G401 (cell line): Measurements from ENCODE around the gene TTC13. TPM values are rescaled to one million over a fixed set of nuclear protein-coding genes. Genes with fewer than 3 reads are reported as not detected.
A peak's percentile ranks its signal among the peaks of the same experiment; 100 is the strongest.

ENCODE experiments used
- DNase-seq: peaks from one replicate; pipeline ENCODE4 v3.0.0-alpha.2; 2015; ENCODE audit warnings: low spot score
- in situ Hi-C: cut with HindIII; loops from 2 replicates; pipeline ENCODE4 v1.10.0; 2016; ENCODE audit warnings: low sequenced_read_pairs, mixed read lengths
- total RNA-seq: library from RNA; depleted of rRNA; stranded (reverse); fragments of >200 nt; shearing (Covaris generic); gene quantifications from 2 replicates; pipeline ENCODE4 v1.2.3, GENCODE V29; 2014

Gene TTC13
- total RNA-seq, 1 experiment from 2014 or later = 14.8 TPM

GRCh38 chr1:230892018-230892491 is 86.6 kb downstream of the TTC13 start:
- no peak for DNase-seq
- in situ Hi-C loops = no loop called here

DNA sequence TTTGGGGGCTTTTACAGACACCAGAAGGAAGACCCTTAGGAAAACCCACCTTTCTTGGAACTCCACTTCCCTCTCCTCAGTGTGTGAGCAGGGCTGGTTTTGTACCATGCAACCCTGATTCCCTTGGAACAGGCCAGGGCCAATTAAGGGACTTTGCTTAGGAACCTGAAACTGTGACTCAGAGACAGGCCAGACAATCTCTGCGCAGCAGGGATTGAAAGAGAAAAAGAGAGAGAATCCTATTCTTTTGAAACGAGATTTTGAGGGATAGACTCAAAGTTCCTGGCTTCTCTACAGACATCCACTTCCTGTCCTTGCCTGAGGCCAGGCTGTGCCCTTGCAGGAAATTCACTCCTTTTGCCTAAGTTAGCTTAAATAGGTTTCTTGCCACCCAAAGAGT is 87.2 kb downstream of the TTC13 start:
- DNase-seq = no peak

DNA sequence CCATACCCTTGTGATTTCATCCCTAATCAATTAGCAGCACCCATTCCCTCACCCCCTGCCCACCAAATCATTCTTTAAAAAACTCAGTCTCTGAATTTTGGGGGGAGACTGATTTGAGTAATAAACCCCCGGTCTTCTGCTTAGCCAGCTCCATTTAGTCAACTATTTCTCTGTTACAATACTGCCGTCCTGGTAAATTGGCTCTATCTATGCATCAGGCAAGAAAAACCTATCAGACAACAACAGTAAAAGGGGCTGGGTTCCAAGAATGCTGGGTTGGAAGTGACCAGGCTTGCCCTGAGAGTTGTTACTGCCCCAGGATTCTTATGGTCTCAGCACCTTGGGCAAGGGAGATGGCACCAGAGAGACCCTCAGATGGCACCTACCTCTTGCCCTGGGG is 94.0 kb downstream of the TTC13 start:
- in situ Hi-C loops = no loop called here
- DNase-seq = no peak

More for the DNA sequence above, 87.2 kb downstream of the TTC13 start:
- in situ Hi-C loops = no loop called here

DNA sequence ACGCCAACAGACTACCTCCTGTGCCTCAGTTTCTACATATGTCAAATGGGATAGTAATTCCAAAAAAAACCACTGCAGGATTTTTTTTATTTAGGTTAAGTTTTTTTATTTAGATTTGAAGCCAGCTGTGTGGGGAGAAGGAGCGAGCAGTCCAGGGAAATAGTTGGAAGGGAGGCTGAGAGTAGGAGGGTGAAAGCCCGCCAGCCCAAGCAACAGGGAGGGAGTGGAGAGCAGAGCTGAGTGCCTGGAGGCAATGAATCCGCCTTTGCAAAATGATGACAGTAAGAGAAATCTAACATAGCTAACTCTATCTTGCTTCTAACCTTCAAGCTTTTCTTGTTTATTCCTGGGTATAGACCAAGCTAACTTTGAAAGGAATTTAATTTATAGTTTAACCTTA is 94.7 kb downstream of the TTC13 start:
- in situ Hi-C loops = no loop called here
- DNase-seq = no peak

GRCh38 chr1:230879778-230880177 is 98.9 kb downstream of the TTC13 start:
- in situ Hi-C loops = no loop called here
- DNase-seq = no peak

DNA sequence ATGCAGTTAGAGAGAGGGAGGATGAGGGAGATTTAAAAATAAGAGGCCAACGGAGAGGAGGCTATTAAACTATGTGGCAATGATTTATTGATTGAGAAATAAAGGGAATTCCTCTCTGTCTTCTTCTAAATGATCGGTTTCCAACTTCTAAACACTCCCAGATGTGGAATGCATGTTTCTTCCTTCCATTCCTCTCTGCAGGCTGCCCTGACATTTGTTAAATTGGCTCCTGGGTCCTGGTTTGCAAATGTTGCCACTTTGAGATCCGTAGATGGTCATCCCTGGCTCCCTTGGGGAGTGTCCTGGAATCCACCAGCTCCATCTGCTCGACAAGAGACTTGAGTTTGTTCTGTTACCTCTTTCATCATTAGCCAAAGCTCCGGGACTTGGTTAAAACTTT is 100.1 kb downstream of the TTC13 start:
- in situ Hi-C loops = no loop called here
- DNase-seq = no peak

GRCh38 chr1:230877924-230878590 is 100.6 kb downstream of the TTC13 start:
- in situ Hi-C loops = no loop called here
- DNase-seq = no peak

- in situ Hi-C loops = no loop called here
- no peak for DNase-seq
Measured at GRCh38 chr1:230877146-230877923, 101.3 kb downstream of the TTC13 start.

GRCh38 chr1:230876660-230877059 is 102.0 kb downstream of the TTC13 start:
- in situ Hi-C loops = no loop called here
- no peak for DNase-seq

- in situ Hi-C loops = no loop called here
- no peak for DNase-seq
Measured at GRCh38 chr1:230875370-230875769, 103.3 kb downstream of the TTC13 start.

- in situ Hi-C loops = no loop called here
- DNase-seq = no peak
Measured at GRCh38 chr1:230870916-230871315, 107.7 kb downstream of the TTC13 start.

DNA sequence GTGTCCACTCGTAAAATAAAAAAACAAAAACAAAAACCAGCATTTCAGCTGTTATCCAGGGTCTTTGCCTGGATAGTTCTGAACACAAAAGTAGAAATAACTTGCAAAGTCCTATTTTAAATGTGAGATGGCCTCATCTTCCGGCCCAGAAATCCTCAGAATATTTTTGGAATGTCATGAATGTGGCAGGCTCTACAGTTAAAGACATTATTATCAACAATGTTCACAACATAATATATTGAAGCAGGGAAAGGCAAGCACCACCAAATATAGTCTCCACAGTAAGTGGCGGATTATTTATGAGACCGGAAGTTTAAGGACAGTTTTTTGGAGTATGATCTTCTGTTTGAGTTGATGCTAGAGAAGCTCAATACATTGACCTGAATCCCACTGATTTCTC is 109.2 kb downstream of the TTC13 start:
- in situ Hi-C loops = no loop called here

DNA sequence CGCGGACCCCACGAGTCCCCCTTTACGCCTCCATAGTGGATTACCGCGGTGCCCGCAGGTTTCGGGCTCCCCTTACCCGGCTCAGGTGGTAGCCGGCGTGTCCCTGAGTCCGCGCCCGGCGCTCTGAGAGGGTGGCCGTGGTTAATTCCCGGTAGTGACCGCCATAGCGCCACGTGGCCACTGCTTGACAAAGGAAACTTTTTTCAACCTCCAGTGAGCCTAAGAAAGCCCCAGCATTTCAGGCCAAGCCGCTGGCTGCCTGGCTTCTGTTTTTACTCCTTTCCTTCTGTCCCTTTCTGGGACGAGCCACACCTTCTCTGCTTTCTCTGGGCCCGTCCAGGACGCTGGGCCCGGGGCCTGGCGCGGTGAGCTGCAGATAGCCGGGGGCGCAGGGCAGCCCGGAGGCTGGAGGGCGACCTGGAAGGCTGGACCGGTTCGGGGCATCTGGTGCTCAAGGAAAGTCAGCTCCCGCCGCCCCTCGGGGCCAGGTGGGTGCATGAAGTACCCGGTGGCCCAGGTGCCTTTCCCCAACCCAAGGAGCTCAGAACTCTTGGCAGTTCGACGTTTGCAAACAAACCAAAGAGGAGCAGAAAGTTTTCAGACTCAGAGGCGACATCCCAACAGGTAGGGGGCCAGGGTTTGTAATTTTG is 109.8 kb downstream of the TTC13 start:
- in situ Hi-C loops = no loop called here
- peak; percentile 41 for DNase-seq

More for the DNA sequence above, 109.2 kb downstream of the TTC13 start:
- no peak for DNase-seq

DNA sequence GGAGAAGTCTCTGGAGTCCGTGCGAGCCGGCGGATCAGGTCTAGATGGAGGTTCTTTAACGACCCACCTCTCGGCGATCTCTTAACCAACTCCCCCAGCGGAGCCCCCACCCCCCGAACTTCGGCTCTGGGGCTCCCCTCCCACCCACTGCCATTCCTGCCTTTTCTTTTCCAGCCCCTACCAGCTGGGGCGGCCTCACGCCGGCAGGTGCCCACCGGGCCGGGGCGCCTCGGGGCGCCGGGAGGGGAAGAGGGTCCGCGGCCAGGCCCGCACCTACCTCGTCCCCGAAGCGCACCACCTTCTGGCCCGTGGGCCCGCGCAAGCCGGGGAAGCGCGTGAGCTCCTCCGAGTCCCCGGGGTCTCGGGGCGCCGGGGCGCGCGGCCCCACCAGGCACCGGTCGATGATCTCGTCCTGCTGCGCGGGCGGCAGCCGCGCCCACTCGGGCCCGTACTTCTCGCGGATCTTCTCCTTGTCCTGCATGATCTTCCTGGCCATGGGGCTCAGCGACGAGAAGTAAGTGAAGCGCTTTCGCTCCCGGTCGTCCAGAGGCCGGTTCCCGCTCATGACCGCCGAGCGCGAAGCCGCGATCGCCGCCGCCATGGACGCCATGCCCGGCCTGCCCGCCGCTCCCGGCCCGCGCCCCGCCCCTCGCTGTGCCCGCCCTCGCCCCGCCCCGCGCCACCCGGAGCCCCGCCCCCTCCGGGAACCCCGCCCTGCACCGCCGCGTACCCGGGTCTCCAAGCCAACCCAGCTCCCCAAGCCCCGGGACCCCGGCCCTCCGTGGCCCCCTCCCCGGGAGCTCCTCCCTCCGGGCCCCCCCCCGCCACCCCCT is 110.5 kb downstream of the TTC13 start, which contains the start of gene C1orf198:
TSS of gene C1orf198 (minus strand) at position 619 of the 833 bp plus-strand sequence. CDS start at position 610, 9 bp downstream.
- in situ Hi-C loops = no loop called here
- peak; percentile 59 for DNase-seq

GRCh38 chr1:230867101-230867902 is 111.4 kb downstream of the TTC13 start:
- peak; percentile 42 for DNase-seq
- in situ Hi-C loops = no loop called here

DNA sequence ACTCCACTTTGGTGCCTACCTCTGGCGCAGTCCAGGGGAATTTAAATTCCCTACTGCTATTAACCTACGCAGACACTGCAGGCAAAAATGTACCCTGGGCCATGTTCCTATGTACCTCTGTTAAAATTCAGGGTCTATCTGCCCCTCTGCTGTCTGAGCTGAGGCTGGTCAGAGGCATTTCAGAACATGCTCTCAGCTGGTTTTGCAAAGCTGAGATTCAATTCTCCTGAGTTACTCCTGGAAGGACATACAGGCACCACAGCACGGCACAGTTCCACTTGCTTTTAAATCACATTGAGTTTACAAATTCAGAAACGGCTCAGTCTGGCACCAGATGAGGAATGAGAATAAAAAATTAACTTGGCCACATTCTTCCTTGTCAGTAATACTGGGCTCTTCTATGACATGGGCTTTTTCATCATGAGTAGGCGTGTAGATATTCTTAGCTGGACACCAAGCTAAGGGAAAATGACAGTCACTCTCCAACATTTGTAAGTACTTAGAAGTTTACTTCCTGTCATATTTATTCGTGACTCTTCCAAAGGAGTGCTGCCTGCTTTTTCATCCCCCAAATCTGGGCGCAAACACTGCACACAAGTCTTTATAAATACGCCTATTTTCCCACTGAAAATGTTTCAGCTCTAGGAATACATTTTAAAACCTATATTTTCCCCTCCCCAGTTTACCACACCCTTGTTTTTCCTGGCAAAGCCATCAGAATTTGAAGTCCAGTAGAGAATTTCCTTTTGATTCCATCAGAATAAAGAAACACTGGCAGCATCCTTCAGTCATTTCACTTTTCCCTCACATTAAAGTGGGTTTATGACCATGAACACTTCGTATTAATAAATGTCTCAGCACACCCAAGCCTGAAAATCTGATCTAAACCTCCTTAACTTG is 112.2 kb downstream of the TTC13 start:
- in situ Hi-C loops = no loop called here

DNA sequence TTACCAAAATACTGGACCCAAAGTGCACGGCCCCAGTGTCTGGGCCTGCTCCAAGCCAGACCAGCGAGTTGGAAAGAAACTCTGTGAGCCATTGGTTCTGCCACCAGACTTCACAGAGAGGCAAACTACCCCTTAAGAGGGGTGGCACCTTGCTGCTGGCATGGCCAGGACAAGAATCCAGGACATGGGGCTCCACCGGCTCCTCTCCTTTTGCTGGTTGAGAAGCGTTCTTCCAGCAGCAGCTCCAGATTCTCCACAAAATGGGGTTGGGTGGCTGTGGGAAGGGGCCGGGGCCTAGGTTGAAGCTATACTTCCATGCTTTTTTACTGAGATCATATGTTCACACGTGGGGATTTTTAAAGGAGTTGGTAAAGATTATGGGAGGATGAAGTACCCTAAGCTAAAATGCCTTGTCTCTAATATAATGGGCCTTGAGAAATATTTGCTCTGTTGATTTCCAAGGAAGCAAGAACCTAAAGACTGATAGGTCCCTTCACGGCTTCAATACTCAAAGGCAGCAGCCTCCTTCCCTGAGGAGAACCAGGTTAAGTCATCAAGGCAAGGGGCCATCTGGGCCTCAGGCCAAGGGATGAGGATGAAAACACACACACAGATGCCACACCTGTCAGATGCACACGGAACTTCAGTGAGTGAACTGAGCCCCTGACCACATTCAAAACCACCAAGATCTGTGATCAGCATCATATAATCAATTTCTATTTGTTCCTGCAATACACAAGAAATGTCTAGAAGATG is 113.4 kb downstream of the TTC13 start:
- no peak for DNase-seq
- in situ Hi-C loops = no loop called here

More for the DNA sequence above, 112.2 kb downstream of the TTC13 start:
- DNase-seq = peak; percentile 18
